Activated naive CD4-positive, alpha-beta T cell treated with anti-CD3 and anti-CD28 coated beads for 36 hours (primary cell): Measurements from ENCODE around the gene SRPK2. TPM values are rescaled to one million over a fixed set of nuclear protein-coding genes. Genes with fewer than 3 reads are reported as not detected.
"Not testable (repeated sequence)": the region's sequence is repeated elsewhere in the genome, so short reads cannot be mapped to it uniquely, and the experiment has no call there.

Experiments used
- CTCF ChIA-PET: fragments of 350-600 bp; sonication (Branson Sonifier 250); formaldehyde crosslinking; loops from one replicate; lab custom pipeline; 2021; ENCODE audit warnings: antibody characterized with exemption; lab: Charles Lee
- DNase-seq: peaks from one replicate; pipeline ENCODE4 v3.0.0-alpha.2; 2020
- H3K27ac Mint-ChIP-seq: one replicate; pipeline ENCODE4 v1.8.0; 2021; ENCODE audit warnings: mild to moderate bottlenecking, mixed read lengths
- H3K27me3 Mint-ChIP-seq: one replicate; pipeline ENCODE4 v1.8.0; 2021; ENCODE audit warnings: low read depth, mixed read lengths
- H3K36me3 Mint-ChIP-seq: one replicate; pipeline ENCODE4 v1.8.0; 2021; ENCODE audit warnings: low read depth, mixed read lengths
- H3K4me1 Mint-ChIP-seq: one replicate; pipeline ENCODE4 v1.8.0; 2021; ENCODE audit warnings: low read depth, mixed read lengths
- H3K4me3 Mint-ChIP-seq: one replicate; pipeline ENCODE4 v1.8.0; 2021; ENCODE audit warnings: mild to moderate bottlenecking, moderate library complexity, mixed read lengths
- H3K9me3 Mint-ChIP-seq: one replicate; pipeline ENCODE4 v1.8.0; 2021; ENCODE audit warnings: mixed read lengths
- intact Hi-C: fragments of 100-400 bp; cut with micrococcal nuclease; formaldehyde crosslinking; loops from one replicate; pipeline ENCODE4 v1.15.1; 2023
- total RNA-seq, 2 experiments: library from RNA; stranded (reverse); gene quantifications; one replicate each; pipeline ENCODE4 v1.2.3, GENCODE V29; 2021

Gene SRPK2
- total RNA-seq, 2 experiments from 2014 or later: 41.1 to 43.3 TPM

- Mint-ChIP-seq H3K27ac (peak overlapping the region; percentile 47), H3K4me1 (peaks cover 52% of the 10 kb centered on the region), H3K27me3 (no peaks in the 10 kb centered on the region), H3K4me3 (peak overlapping the region; percentile 63), H3K36me3 (peaks cover 2% of the 10 kb centered on the region), H3K9me3 (no peaks in the 10 kb centered on the region)
- CTCF ChIA-PET: interaction anchor here (1.3 kb wide), 1 partner anchor 86 kb away, joined by 4 read pairs; no protein-coding TSS in a partner anchor
- intact Hi-C loops: no loop called here
- DNase-seq: no peak
These were observed 121.5 kb downstream of the SRPK2 start for GRCh38 chr7:105267244-105267643.

DNA sequence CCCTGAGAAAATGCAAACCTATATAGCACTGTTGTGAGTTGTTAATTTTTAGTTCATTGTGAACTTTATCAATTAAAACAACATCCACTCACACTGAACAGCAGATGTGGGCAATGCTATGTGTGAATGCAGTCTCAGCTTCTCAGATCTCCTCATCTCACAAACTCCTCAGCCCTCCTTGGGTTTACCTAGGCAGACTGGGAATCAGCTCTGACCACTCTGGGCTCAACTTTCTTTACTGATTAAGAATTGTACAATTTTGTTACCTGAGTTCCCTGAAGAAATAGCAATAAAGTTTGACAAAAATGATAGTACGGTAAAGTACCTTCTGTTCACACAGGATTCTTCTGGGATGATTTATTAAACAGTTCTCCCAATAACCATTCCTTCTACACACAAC is 124.0 kb downstream of the SRPK2 start:
- CTCF ChIA-PET: interaction anchor here (0.5 to 1.4 kb wide), 3 partner anchors 32 to 197 kb away, joined by 3 read pairs; no protein-coding TSS in a partner anchor
- DNase-seq: no peak
- H3K36me3 Mint-ChIP-seq: peaks cover 9% of the 10 kb centered on the region
- intact Hi-C loops: no loop called here
- no peak overlapping the region for H3K4me3 Mint-ChIP-seq
- peaks cover 10% of the 10 kb centered on the region for H3K9me3 Mint-ChIP-seq
- H3K27me3 Mint-ChIP-seq: no peaks in the 10 kb centered on the region
- peaks cover 41% of the 10 kb centered on the region for H3K4me1 Mint-ChIP-seq
- no peak overlapping the region for H3K27ac Mint-ChIP-seq

GRCh38 chr7:105261689-105262088 is 127.0 kb downstream of the SRPK2 start:
- no peaks in the 10 kb centered on the region for H3K27me3 Mint-ChIP-seq
- intact Hi-C loops: no loop called here
- H3K27ac Mint-ChIP-seq: no peak overlapping the region
- peaks cover 11% of the 10 kb centered on the region for H3K9me3 Mint-ChIP-seq
- peaks cover 45% of the 10 kb centered on the region for H3K4me1 Mint-ChIP-seq
- no peak for DNase-seq
- no peak overlapping the region for H3K4me3 Mint-ChIP-seq
- H3K36me3 Mint-ChIP-seq: peaks cover 11% of the 10 kb centered on the region
- CTCF ChIA-PET: interaction anchor here (0.6 kb wide), 1 partner anchor 12 kb away, joined by 3 read pairs; no protein-coding TSS in a partner anchor

DNA sequence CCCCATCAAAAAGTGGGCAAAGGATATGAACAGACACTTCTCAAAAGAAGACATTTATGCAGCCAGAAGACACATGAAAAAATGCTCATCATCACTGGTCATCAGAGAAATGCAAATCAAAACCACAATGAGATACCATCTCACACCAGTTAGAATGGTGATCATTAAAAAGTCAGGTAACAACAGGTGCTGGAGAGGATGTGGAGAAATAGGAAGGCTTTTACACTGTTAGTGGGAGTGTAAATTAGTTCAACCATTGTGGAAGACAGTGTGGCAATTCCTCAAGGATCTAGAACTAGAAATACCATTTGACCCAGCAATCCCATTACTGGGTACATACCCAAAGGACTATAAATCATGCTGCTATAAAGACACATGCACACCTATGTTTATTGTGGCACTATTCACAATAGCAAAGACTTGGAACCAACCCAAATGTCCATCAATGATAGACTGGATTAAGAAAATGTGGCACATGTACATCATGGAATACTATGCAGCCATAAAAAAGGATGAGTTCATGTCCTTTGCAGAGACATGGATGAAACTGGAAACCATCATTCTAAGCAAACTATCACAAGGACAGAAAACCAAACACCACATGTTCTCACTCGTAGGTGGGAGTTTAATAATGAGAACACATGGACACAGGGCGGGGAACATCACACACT is 128.4 kb downstream of the SRPK2 start:
- Mint-ChIP-seq H3K4me1 (peaks cover 45% of the 10 kb centered on the region), H3K36me3 (peaks cover 11% of the 10 kb centered on the region), H3K9me3 (peaks cover 11% of the 10 kb centered on the region)
- DNase-seq, H3K27me3 Mint-ChIP-seq, CTCF ChIA-PET, intact Hi-C loops, H3K27ac Mint-ChIP-seq, H3K4me3 Mint-ChIP-seq: not testable (repeated sequence)

- H3K4me1 Mint-ChIP-seq: peaks cover 43% of the 10 kb centered on the region
- CTCF ChIA-PET: not testable (repeated sequence)
- H3K9me3 Mint-ChIP-seq: peaks cover 11% of the 10 kb centered on the region
These were observed 129.8 kb downstream of the SRPK2 start for GRCh38 chr7:105258919-105259318.

DNA sequence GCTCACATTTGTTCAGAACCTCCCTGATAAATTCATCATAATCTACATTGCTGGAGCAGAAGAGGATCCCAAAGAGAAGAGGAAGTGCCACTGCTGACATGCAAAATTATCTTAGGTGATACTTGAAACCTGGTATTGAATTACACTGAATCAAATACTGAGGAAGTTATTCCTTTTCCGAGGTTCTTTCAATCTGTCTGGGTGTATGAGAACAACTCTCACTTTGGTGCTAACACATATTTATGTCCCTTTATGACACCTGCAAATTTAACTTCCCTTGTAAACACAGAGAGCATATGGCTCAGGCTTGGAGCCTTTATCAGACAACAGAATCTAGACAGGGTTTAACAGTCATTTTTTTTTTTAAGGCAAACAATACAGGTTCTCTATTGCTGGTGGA is 131.4 kb downstream of the SRPK2 start:
- intact Hi-C loops: no loop called here
- H3K4me1 Mint-ChIP-seq: peaks cover 49% of the 10 kb centered on the region
- no peak overlapping the region for H3K27ac Mint-ChIP-seq
- H3K36me3 Mint-ChIP-seq: peaks cover 11% of the 10 kb centered on the region
- no peak for DNase-seq
- no peaks in the 10 kb centered on the region for H3K27me3 Mint-ChIP-seq
- no peak overlapping the region for H3K4me3 Mint-ChIP-seq
- peaks cover 11% of the 10 kb centered on the region for H3K9me3 Mint-ChIP-seq
- CTCF ChIA-PET: no interaction called here

More at GRCh38 chr7:105258919-105259318, 129.8 kb downstream of the SRPK2 start:
- peaks cover 11% of the 10 kb centered on the region for H3K36me3 Mint-ChIP-seq
- intact Hi-C loops, H3K27ac Mint-ChIP-seq, H3K27me3 Mint-ChIP-seq, DNase-seq, H3K4me3 Mint-ChIP-seq: not testable (repeated sequence)

GRCh38 chr7:105256761-105257231 is 131.9 kb downstream of the SRPK2 start:
- no peaks in the 10 kb centered on the region for H3K27me3 Mint-ChIP-seq
- H3K4me3 Mint-ChIP-seq: no peak overlapping the region
- peaks cover 11% of the 10 kb centered on the region for H3K36me3 Mint-ChIP-seq
- no peak for DNase-seq
- peaks cover 52% of the 10 kb centered on the region for H3K4me1 Mint-ChIP-seq
- H3K9me3 Mint-ChIP-seq: peaks cover 11% of the 10 kb centered on the region
- intact Hi-C loops: loop anchor here (1.0 kb wide), 1 partner anchor 12 kb away; no protein-coding TSS in a partner anchor
- no peak overlapping the region for H3K27ac Mint-ChIP-seq
- CTCF ChIA-PET: no interaction called here

DNA sequence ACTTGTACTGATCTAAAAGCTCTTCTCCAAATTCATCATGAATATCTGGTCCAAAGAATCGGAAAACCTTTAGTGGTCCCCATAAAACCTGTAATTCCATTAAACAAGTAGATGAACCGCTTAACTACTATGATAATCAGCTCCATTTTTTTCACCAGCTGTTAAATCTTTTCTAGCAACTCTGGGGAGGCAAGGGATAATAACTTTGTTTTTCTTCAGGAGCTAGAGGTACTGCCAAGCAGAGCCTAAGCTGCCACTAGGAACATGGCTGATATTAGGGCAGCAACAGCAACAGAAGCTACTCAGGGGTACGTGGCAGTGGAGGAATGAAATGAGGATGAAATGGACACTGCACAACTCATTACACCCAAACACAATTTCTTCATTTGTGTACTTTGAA is 138.0 kb downstream of the SRPK2 start:
- CTCF ChIA-PET: interaction anchor here (1.5 kb wide), 1 partner anchor 270 kb away, joined by 3 read pairs; no protein-coding TSS in a partner anchor
- no peaks in the 10 kb centered on the region for H3K27me3 Mint-ChIP-seq

GRCh38 chr7:105250239-105250638 is 138.5 kb downstream of the SRPK2 start:
- no peaks in the 10 kb centered on the region for H3K27me3 Mint-ChIP-seq
- H3K9me3 Mint-ChIP-seq: no peaks in the 10 kb centered on the region
- peak overlapping the region; percentile 17 for H3K27ac Mint-ChIP-seq
- no peak for DNase-seq
- CTCF ChIA-PET: interaction anchor here (1.5 kb wide), 1 partner anchor 269 kb away, joined by 3 read pairs; no protein-coding TSS in a partner anchor
- no peak overlapping the region for H3K4me3 Mint-ChIP-seq
- intact Hi-C loops: loop anchor here (5.0 kb wide), 1 partner anchor 33 kb away; no protein-coding TSS in a partner anchor
- no peaks in the 10 kb centered on the region for H3K36me3 Mint-ChIP-seq
- H3K4me1 Mint-ChIP-seq: peaks cover 32% of the 10 kb centered on the region

More for the DNA sequence above, 138.0 kb downstream of the SRPK2 start:
- Mint-ChIP-seq H3K4me3 (no peak overlapping the region), H3K36me3 (no peaks in the 10 kb centered on the region), H3K4me1 (peaks cover 33% of the 10 kb centered on the region), H3K9me3 (no peaks in the 10 kb centered on the region), H3K27ac (no peak overlapping the region)
- no peak for DNase-seq
- intact Hi-C loops: loop anchor here (5.0 kb wide), 1 partner anchor 33 kb away; no protein-coding TSS in a partner anchor

- Mint-ChIP-seq H3K27ac (no peak overlapping the region), H3K36me3 (no peaks in the 10 kb centered on the region), H3K9me3 (no peaks in the 10 kb centered on the region), H3K4me1 (peaks cover 31% of the 10 kb centered on the region), H3K4me3 (no peak overlapping the region), H3K27me3 (no peaks in the 10 kb centered on the region)
- CTCF ChIA-PET: no interaction called here
- intact Hi-C loops: no loop called here
- DNase-seq: no peak
These were observed 139.5 kb downstream of the SRPK2 start for GRCh38 chr7:105249216-105249615.

DNA sequence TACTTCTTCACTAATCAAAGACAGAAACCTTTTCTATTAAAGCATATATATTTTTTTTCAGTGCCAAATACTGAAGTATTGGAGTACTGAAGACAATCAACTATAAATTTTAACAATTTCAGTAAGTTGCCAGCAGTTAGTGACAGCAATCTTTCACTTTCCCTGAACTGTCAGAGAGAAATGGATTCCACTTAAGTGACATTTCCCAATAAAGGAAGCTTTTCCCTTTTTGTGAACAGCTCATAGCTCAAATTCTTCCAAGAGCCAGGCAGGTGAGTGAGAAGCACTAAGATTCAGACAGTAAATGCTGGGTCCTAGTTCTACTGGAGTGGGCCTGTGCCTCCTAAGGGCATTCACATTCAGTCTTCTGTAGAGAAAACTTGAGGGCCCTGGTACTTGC is 142.0 kb downstream of the SRPK2 start:
- no peak overlapping the region for H3K4me3 Mint-ChIP-seq
- H3K27ac Mint-ChIP-seq: no peak overlapping the region
- H3K4me1 Mint-ChIP-seq: peaks cover 17% of the 10 kb centered on the region

DNA sequence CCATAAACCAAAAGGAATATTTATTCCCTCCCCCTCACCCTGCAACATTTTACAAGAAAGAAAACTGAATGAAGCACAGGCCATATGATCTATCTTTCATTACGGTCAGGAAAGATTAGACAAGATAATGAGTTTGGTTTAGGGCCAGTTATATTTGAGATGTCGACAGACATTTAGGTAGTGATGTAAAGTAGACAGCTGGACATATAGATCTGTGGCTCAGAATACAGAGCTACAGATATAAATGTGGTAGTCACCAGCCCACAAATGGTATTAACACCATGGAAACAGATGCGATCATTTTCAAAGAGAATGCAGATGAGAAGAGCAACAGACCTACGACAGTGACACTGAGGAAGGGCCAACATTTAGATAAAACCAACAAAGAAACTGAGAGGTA is 142.5 kb downstream of the SRPK2 start:
- no peaks in the 10 kb centered on the region for H3K36me3 Mint-ChIP-seq
- H3K27me3 Mint-ChIP-seq: no peaks in the 10 kb centered on the region
- peaks cover 19% of the 10 kb centered on the region for H3K4me1 Mint-ChIP-seq
- no peak overlapping the region for H3K4me3 Mint-ChIP-seq
- intact Hi-C loops: no loop called here
- H3K27ac Mint-ChIP-seq: no peak overlapping the region
- H3K9me3 Mint-ChIP-seq: no peaks in the 10 kb centered on the region
- CTCF ChIA-PET: no interaction called here
- no peak for DNase-seq

More for the DNA sequence above, 142.0 kb downstream of the SRPK2 start:
- Mint-ChIP-seq H3K27me3 (no peaks in the 10 kb centered on the region), H3K9me3 (no peaks in the 10 kb centered on the region), H3K36me3 (no peaks in the 10 kb centered on the region)
- intact Hi-C loops: no loop called here
- CTCF ChIA-PET: no interaction called here
- no peak for DNase-seq
